ENCODE data around the gene CCDC171. TPM values are rescaled to one million over a fixed set of nuclear protein-coding genes. Genes with fewer than 3 reads are reported as not detected.
A peak's percentile ranks its signal among the peaks of the same experiment; 100 is the strongest.

CCDC171 gene
- total and polyA plus RNA-seq, 4 donors: 3.3 to 28.3 (median 17.2) TPM

- Histone ChIP-seq H3K27ac (ENCODE audit: low read depth, low read length) (no peak overlapping the region), H3K4me1 (ENCODE audit: control insufficient read depth, insufficient read depth, low read length) (no peaks in the 10 kb centered on the region), H3K36me3 (ENCODE audit: control insufficient read depth, insufficient read depth, low read length) (no peaks in the 10 kb centered on the region), H3K27me3 (ENCODE audit: control insufficient read depth, insufficient read depth, low read length) (no peaks in the 10 kb centered on the region), H3K9me3 (ENCODE audit: control insufficient read depth, insufficient read depth, low read length) (no peaks in the 10 kb centered on the region), H3K4me3 (ENCODE audit: low read depth, low read length) (no peak overlapping the region)
- DNase-seq (ENCODE audit: low read depth in 4 of 6, low spot score in 6 of 6): no peak
- WGBS (ENCODE audit: insufficient coverage): 91% methylated on average over 4 of the region's 5 CpGs
These were observed 164.6 kb downstream of the CCDC171 start for GRCh38 chr9:15717290-15717967.

- WGBS (ENCODE audit: insufficient coverage): 88% methylated on average over 1 of the region's 1 CpG
- H3K4me1 ChIP-seq (ENCODE audit: control insufficient read depth, insufficient read depth, low read length): no peaks in the 10 kb centered on the region
These were observed 165.6 kb downstream of the CCDC171 start for GRCh38 chr9:15718423-15718822.

GRCh38 chr9:15720861-15721260 is 168.0 kb downstream of the CCDC171 start:
- no CpG with 5 or more reads among the region's 1 CpG for WGBS (ENCODE audit: insufficient coverage)
- DNase-seq (ENCODE audit: low read depth in 4 of 6, low spot score in 6 of 6): no peak
- Histone ChIP-seq H3K4me3 (ENCODE audit: low read depth, low read length) (no peak overlapping the region), H3K36me3 (ENCODE audit: control insufficient read depth, insufficient read depth, low read length) (no peaks in the 10 kb centered on the region), H3K27me3 (ENCODE audit: control insufficient read depth, insufficient read depth, low read length) (no peaks in the 10 kb centered on the region), H3K4me1 (ENCODE audit: control insufficient read depth, insufficient read depth, low read length) (no peaks in the 10 kb centered on the region), H3K27ac (ENCODE audit: low read depth, low read length) (no peak overlapping the region), H3K9me3 (ENCODE audit: control insufficient read depth, insufficient read depth, low read length) (no peaks in the 10 kb centered on the region)

More at GRCh38 chr9:15718423-15718822, 165.6 kb downstream of the CCDC171 start:
- H3K36me3 ChIP-seq (ENCODE audit: control insufficient read depth, insufficient read depth, low read length): no peaks in the 10 kb centered on the region
- H3K9me3 ChIP-seq (ENCODE audit: control insufficient read depth, insufficient read depth, low read length): no peaks in the 10 kb centered on the region
- H3K4me3 ChIP-seq (ENCODE audit: low read depth, low read length): no peak overlapping the region
- no peaks in the 10 kb centered on the region for H3K27me3 ChIP-seq (ENCODE audit: control insufficient read depth, insufficient read depth, low read length)
- no peak for DNase-seq (ENCODE audit: low read depth in 4 of 6, low spot score in 6 of 6)
- no peak overlapping the region for H3K27ac ChIP-seq (ENCODE audit: low read depth, low read length)

GRCh38 chr9:15722888-15723287 is 170.0 kb downstream of the CCDC171 start:
- 7% methylated on average over 4 of the region's 5 CpGs for WGBS (ENCODE audit: insufficient coverage)
- Histone ChIP-seq H3K27ac (ENCODE audit: low read depth, low read length) (peak overlapping the region; percentile 47), H3K36me3 (ENCODE audit: control insufficient read depth, insufficient read depth, low read length) (no peaks in the 10 kb centered on the region), H3K27me3 (ENCODE audit: control insufficient read depth, insufficient read depth, low read length) (no peaks in the 10 kb centered on the region), H3K9me3 (ENCODE audit: control insufficient read depth, insufficient read depth, low read length) (no peaks in the 10 kb centered on the region), H3K4me3 (ENCODE audit: low read depth, low read length) (no peak overlapping the region), H3K4me1 (ENCODE audit: control insufficient read depth, insufficient read depth, low read length) (no peaks in the 10 kb centered on the region)
- peak in 4 of 6 donors; percentile 38 to 85 (median 62) for DNase-seq (ENCODE audit: low read depth in 4 of 6, low spot score in 6 of 6)

GRCh38 chr9:15724016-15724415 is 171.2 kb downstream of the CCDC171 start:
- no peaks in the 10 kb centered on the region for H3K4me1 ChIP-seq (ENCODE audit: control insufficient read depth, insufficient read depth, low read length)
- no peaks in the 10 kb centered on the region for H3K27me3 ChIP-seq (ENCODE audit: control insufficient read depth, insufficient read depth, low read length)
- no peaks in the 10 kb centered on the region for H3K36me3 ChIP-seq (ENCODE audit: control insufficient read depth, insufficient read depth, low read length)
- no CpG with 5 or more reads among the region's 1 CpG for WGBS (ENCODE audit: insufficient coverage)
- no peak overlapping the region for H3K4me3 ChIP-seq (ENCODE audit: low read depth, low read length)
- DNase-seq (ENCODE audit: low read depth in 4 of 6, low spot score in 6 of 6): peak in 1 of 6 donors; percentile 60
- no peaks in the 10 kb centered on the region for H3K9me3 ChIP-seq (ENCODE audit: control insufficient read depth, insufficient read depth, low read length)
- H3K27ac ChIP-seq (ENCODE audit: low read depth, low read length): no peak overlapping the region

GRCh38 chr9:15724612-15725011 is 171.8 kb downstream of the CCDC171 start:
- Histone ChIP-seq H3K27me3 (ENCODE audit: control insufficient read depth, insufficient read depth, low read length) (no peaks in the 10 kb centered on the region), H3K27ac (ENCODE audit: low read depth, low read length) (peak overlapping the region; percentile 64), H3K36me3 (ENCODE audit: control insufficient read depth, insufficient read depth, low read length) (no peaks in the 10 kb centered on the region), H3K4me3 (ENCODE audit: low read depth, low read length) (no peak overlapping the region), H3K4me1 (ENCODE audit: control insufficient read depth, insufficient read depth, low read length) (no peaks in the 10 kb centered on the region), H3K9me3 (ENCODE audit: control insufficient read depth, insufficient read depth, low read length) (no peaks in the 10 kb centered on the region)
- no CpG with 5 or more reads among the region's 1 CpG for WGBS (ENCODE audit: insufficient coverage)
- peak in 1 of 6 donors; percentile 21 for DNase-seq (ENCODE audit: low read depth in 4 of 6, low spot score in 6 of 6)

- peak in 1 of 6 donors; percentile 13 for DNase-seq (ENCODE audit: low read depth in 4 of 6, low spot score in 6 of 6)
- H3K27ac ChIP-seq (ENCODE audit: low read depth, low read length): no peak overlapping the region
- no peaks in the 10 kb centered on the region for H3K4me1 ChIP-seq (ENCODE audit: control insufficient read depth, insufficient read depth, low read length)
- no peak overlapping the region for H3K4me3 ChIP-seq (ENCODE audit: low read depth, low read length)
- H3K27me3 ChIP-seq (ENCODE audit: control insufficient read depth, insufficient read depth, low read length): no peaks in the 10 kb centered on the region
- no peaks in the 10 kb centered on the region for H3K9me3 ChIP-seq (ENCODE audit: control insufficient read depth, insufficient read depth, low read length)
- WGBS (ENCODE audit: insufficient coverage): 83% methylated on average over 1 of the region's 1 CpG
- H3K36me3 ChIP-seq (ENCODE audit: control insufficient read depth, insufficient read depth, low read length): no peaks in the 10 kb centered on the region
These were observed 173.1 kb downstream of the CCDC171 start for GRCh38 chr9:15725953-15726352.

- Histone ChIP-seq H3K4me1 (ENCODE audit: control insufficient read depth, insufficient read depth, low read length) (no peaks in the 10 kb centered on the region), H3K36me3 (ENCODE audit: control insufficient read depth, insufficient read depth, low read length) (no peaks in the 10 kb centered on the region), H3K27ac (ENCODE audit: low read depth, low read length) (no peak overlapping the region), H3K4me3 (ENCODE audit: low read depth, low read length) (no peak overlapping the region), H3K9me3 (ENCODE audit: control insufficient read depth, insufficient read depth, low read length) (no peaks in the 10 kb centered on the region), H3K27me3 (ENCODE audit: control insufficient read depth, insufficient read depth, low read length) (no peaks in the 10 kb centered on the region)
- DNase-seq (ENCODE audit: low read depth in 4 of 6, low spot score in 6 of 6): no peak
- 83% methylated on average over 2 of the region's 2 CpGs for WGBS (ENCODE audit: insufficient coverage)
These were observed 176.7 kb downstream of the CCDC171 start for GRCh38 chr9:15729507-15729906.

GRCh38 chr9:15735083-15735857 is 182.4 kb downstream of the CCDC171 start:
- no peaks in the 10 kb centered on the region for H3K4me1 ChIP-seq (ENCODE audit: control insufficient read depth, insufficient read depth, low read length)
- H3K9me3 ChIP-seq (ENCODE audit: control insufficient read depth, insufficient read depth, low read length): no peaks in the 10 kb centered on the region
- no peak overlapping the region for H3K27ac ChIP-seq (ENCODE audit: low read depth, low read length)
- H3K36me3 ChIP-seq (ENCODE audit: control insufficient read depth, insufficient read depth, low read length): no peaks in the 10 kb centered on the region
- WGBS (ENCODE audit: insufficient coverage): 96% methylated on average over 4 of the region's 5 CpGs
- peak in 1 of 6 donors; percentile 70 for DNase-seq (ENCODE audit: low read depth in 4 of 6, low spot score in 6 of 6)
- H3K4me3 ChIP-seq (ENCODE audit: low read depth, low read length): no peak overlapping the region
- H3K27me3 ChIP-seq (ENCODE audit: control insufficient read depth, insufficient read depth, low read length): no peaks in the 10 kb centered on the region

GRCh38 chr9:15736569-15736968 is 183.7 kb downstream of the CCDC171 start:
- Histone ChIP-seq H3K36me3 (ENCODE audit: control insufficient read depth, insufficient read depth, low read length) (no peaks in the 10 kb centered on the region), H3K4me3 (ENCODE audit: low read depth, low read length) (no peak overlapping the region), H3K9me3 (ENCODE audit: control insufficient read depth, insufficient read depth, low read length) (no peaks in the 10 kb centered on the region), H3K4me1 (ENCODE audit: control insufficient read depth, insufficient read depth, low read length) (no peaks in the 10 kb centered on the region), H3K27me3 (ENCODE audit: control insufficient read depth, insufficient read depth, low read length) (no peaks in the 10 kb centered on the region), H3K27ac (ENCODE audit: low read depth, low read length) (no peak overlapping the region)
- WGBS (ENCODE audit: insufficient coverage): 92% methylated on average over 5 of the region's 6 CpGs
- no peak for DNase-seq (ENCODE audit: low read depth in 4 of 6, low spot score in 6 of 6)
